Endothelial cell of umbilical vein (primary cell): ENCODE measurements around the gene ALK. TPM values are rescaled to one million over a fixed set of nuclear protein-coding genes. Genes with fewer than 3 reads are reported as not detected.

Source experiments
- BruUV-seq: library from RNA; stranded (reverse); fragments of 400-500 nt; replicated peaks from 2 replicates; lab custom pipeline; 2021; lab: Mats Ljungman, UMichigan
- CTCF ChIA-PET: fragments of 300-600, 350-600 bp; sonication (Branson Sonifier 250); formaldehyde crosslinking; loops from one replicate; lab custom pipeline; 2021; ENCODE audit warnings: antibody characterized with exemption, inconsistent platforms; lab: Charles Lee
- POLR2A ChIA-PET: fragments of 300-600, 350-600 bp; sonication (Branson Sonifier 250); formaldehyde crosslinking; loops from one replicate; lab custom pipeline; 2021; ENCODE audit warnings: antibody characterized with exemption, inconsistent platforms; lab: Charles Lee
- DNase-seq: peaks from one replicate; pipeline ENCODE4 v3.0.0-alpha.2; 2011; ENCODE audit warnings: low read depth, low spot score
- FAIRE-seq: peaks from 2 replicates; lab custom pipeline; 2011; peaks lifted over from hg19 to GRCh38; lab: Jason Lieb, UNC
- H2AFZ ChIP-seq: 2 replicates; pipeline ENCODE4 v1.6.0; 2012; ENCODE audit warnings: low read depth, low read length, control low read depth, inconsistent platforms
- H3K27ac ChIP-seq: 2 replicates; pipeline ENCODE4 v1.5.1; 2011; ENCODE audit warnings: low read depth, mild to moderate bottlenecking, control low read depth, low read length, moderate library complexity; ENCODE audit not compliant: insufficient read depth
- H3K27me3 ChIP-seq, 2 experiments: 2 replicates each; pipeline versions ENCODE4 v1.6.0 to v1.6.1; 2011; ENCODE audit warnings: low read length in 2 of 2, mixed read lengths in 1 of 2; ENCODE audit not compliant: control insufficient read depth in 2 of 2, insufficient read depth in 2 of 2
- H3K36me3 ChIP-seq, 2 experiments: 2 replicates in 1 of 2; 3 replicates in 1 of 2; pipeline ENCODE4 v1.5.1; 2011; ENCODE audit warnings: low read length in 2 of 2, mild to moderate bottlenecking in 1 of 2, moderate library complexity in 1 of 2; ENCODE audit not compliant: control insufficient read depth in 2 of 2, insufficient read depth in 2 of 2; ENCODE audit errors: extremely low read depth in 1 of 2
- H3K4me1 ChIP-seq: 3 replicates; pipeline ENCODE4 v1.5.1; 2011; ENCODE audit warnings: mild to moderate bottlenecking, low read length; ENCODE audit not compliant: control insufficient read depth, insufficient read depth; ENCODE audit errors: extremely low read depth
- H3K4me2 ChIP-seq: 2 replicates; pipeline ENCODE4 v1.6.1; 2011; ENCODE audit warnings: low read length, control low read depth, mixed read lengths; ENCODE audit not compliant: insufficient read depth
- H3K4me3 ChIP-seq, 3 experiments: fragments of 200-600 bp in 1 of 3; sonication (generic), shearing (Covaris generic) in 1 of 3; replicated peaks in 1 of 3; 2 replicates each; pipeline ENCODE4 v1.5.1; 2011 to 2016; ENCODE audit warnings: control low read depth in 3 of 3, low read length in 3 of 3, mild to moderate bottlenecking in 2 of 3, inconsistent platforms in 1 of 3, low read depth in 1 of 3, moderate library complexity in 1 of 3; ENCODE audit not compliant: insufficient read depth in 1 of 3
- H3K79me2 ChIP-seq: 2 replicates; pipeline ENCODE4 v1.6.0; 2012; ENCODE audit warnings: low read length, inconsistent platforms; ENCODE audit not compliant: control insufficient read depth, insufficient read depth
- H3K9ac ChIP-seq: replicated peaks from 2 replicates; pipeline ENCODE3; 2011; ENCODE audit warnings: low read length, control low read depth; ENCODE audit not compliant: insufficient read depth; ENCODE audit errors: extremely low read depth
- H3K9me1 ChIP-seq: replicated peaks from 3 replicates; pipeline ENCODE4 v1.6.0; 2011; ENCODE audit warnings: mild to moderate bottlenecking, low read length; ENCODE audit not compliant: control insufficient read depth, insufficient read depth; ENCODE audit errors: extremely low read depth
- H3K9me3 ChIP-seq: replicated peaks from 2 replicates; pipeline ENCODE4 v1.5.1; 2012; ENCODE audit warnings: low read length, inconsistent platforms; ENCODE audit not compliant: control insufficient read depth, insufficient read depth
- H4K20me1 ChIP-seq: replicated peaks from 2 replicates; pipeline ENCODE3; 2011; ENCODE audit warnings: mild to moderate bottlenecking, low read length; ENCODE audit not compliant: control insufficient read depth, insufficient read depth; ENCODE audit errors: extremely low read depth
- EZH2 ChIP-seq: IDR thresholded peaks from 2 replicates; pipeline ENCODE4 v1.6.1; 2012; ENCODE audit warnings: borderline replicate concordance, low read depth, mild to moderate bottlenecking, moderate library complexity, low read length, inconsistent platforms; ENCODE audit not compliant: severe bottlenecking
- FOS ChIP-seq: IDR thresholded peaks from 2 replicates; pipeline ENCODE4 v1.6.1; 2011; ENCODE audit warnings: mild to moderate bottlenecking, low read length, moderate library complexity, borderline replicate concordance; ENCODE audit not compliant: insufficient read depth
- GATA2 ChIP-seq: IDR thresholded peaks from 2 replicates; pipeline ENCODE4 v1.7.0; 2011; ENCODE audit warnings: low read depth, mild to moderate bottlenecking, moderate library complexity, mixed read lengths, low read length; ENCODE audit not compliant: insufficient read length, insufficient read depth
- JUN ChIP-seq: IDR thresholded peaks from 2 replicates; pipeline ENCODE4 v1.6.1; 2011; ENCODE audit warnings: borderline replicate concordance, low read depth; ENCODE audit not compliant: insufficient read length, insufficient read depth
- MYC ChIP-seq: IDR thresholded peaks from one replicate; pipeline ENCODE4 v1.6.1; 2011; ENCODE audit warnings: mild to moderate bottlenecking, low read depth, low read length
- POLR2A ChIP-seq: IDR thresholded peaks from 2 replicates; pipeline ENCODE4 v1.6.1; 2012; ENCODE audit warnings: low read depth, mild to moderate bottlenecking, control low read depth, low read length
- POLR2AphosphoS5 ChIP-seq: IDR thresholded peaks from 2 replicates; pipeline ENCODE4 v1.6.1; 2012; ENCODE audit warnings: low read depth, mild to moderate bottlenecking, control low read depth, low read length, moderate library complexity; ENCODE audit not compliant: insufficient read depth
- dilution Hi-C: fragments of 300-500 bp; cut with MboI; formaldehyde crosslinking; loops from one replicate; pipeline ENCODE4 v1.15.0; 2019; ENCODE audit warnings: low sequenced_read_pairs; ENCODE audit not compliant: extremely low pct_ligation_motif_present
- intact Hi-C: fragments of 100-400 bp; cut with micrococcal nuclease; formaldehyde crosslinking; loops from one replicate; pipeline ENCODE4 v1.10.0; 2022
- polyA plus RNA-seq, 4 experiments: library from polyadenylated mRNA; depleted of rRNA in 3 of 4; stranded (reverse) in 3 of 4; unstranded in 1 of 4; fragments of >200 nt; gene quantifications; 2 replicates each; pipeline versions ENCODE4 v1.2.1 to v1.2.3, GENCODE V29; 2011 to 2012; ENCODE audit warnings: missing spikeins in 1 of 4
- total RNA-seq: library from RNA; stranded (reverse); gene quantifications from 2 replicates; pipeline ENCODE4 v1.2.3, GENCODE V29; 2021
- TF ChIP-seq, protein P1 (sequence below), 2 donors: IDR thresholded peaks; 1 replicate in 1 of 2; 2 replicates in 1 of 2; pipeline ENCODE4 v1.5.1; 2011; ENCODE audit warnings: low read length in 2 of 2, mild to moderate bottlenecking in 2 of 2, moderate library complexity in 2 of 2, control low read depth in 1 of 2, inconsistent platforms in 1 of 2, low read depth in 1 of 2; ENCODE audit not compliant: insufficient read depth in 1 of 2; ENCODE audit errors: extremely low read depth in 1 of 2
- TF ChIP-seq, protein P2 (sequence below): IDR thresholded peaks from 2 replicates; pipeline ENCODE4 v1.6.1; 2011; ENCODE audit not compliant: insufficient read depth, insufficient read length

The ALK gene
- total and polyA plus RNA-seq, 2 donors (not counting 3 experiments of a cell fraction or from before 2014, with no cell fraction given): not detected

DNA sequence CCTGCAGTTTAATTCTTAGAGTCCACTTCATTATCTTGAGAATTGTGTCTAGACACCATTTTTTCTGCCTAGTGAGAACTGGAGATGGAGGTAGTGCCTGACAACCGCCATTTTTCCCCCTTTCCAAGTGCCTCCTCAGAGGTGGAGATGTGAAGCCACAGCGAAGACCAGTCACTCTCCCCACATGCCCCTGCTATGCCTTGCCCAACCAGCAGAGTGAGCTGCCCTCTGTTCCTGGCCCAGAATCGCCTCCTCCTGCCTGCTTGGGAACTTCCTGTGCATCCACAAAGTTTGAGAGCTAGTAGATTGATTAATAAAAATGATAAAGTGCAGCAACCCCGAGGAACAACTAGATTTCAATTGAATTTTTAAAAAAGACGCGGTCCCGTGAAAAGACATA lies 682.9 kb downstream of the ALK start:
- intact Hi-C loops: loop anchor here (1.0 kb wide), 2 partner anchors 71 to 603 kb away; no protein-coding TSS in a partner anchor
- no TSS peak for BruUV-seq
- Histone ChIP-seq H4K20me1 (no peaks in the 10 kb centered on the region), H3K4me2 (no peak overlapping the region), H3K27me3 (peaks cover 0 to 2% of the 10 kb centered on the region in 2 experiments), H3K36me3 (no peaks in the 10 kb centered on the region), H3K79me2 (no peaks in the 10 kb centered on the region), H3K9ac (no peak overlapping the region), H3K9me1 (no peaks in the 10 kb centered on the region), H3K4me1 (no peaks in the 10 kb centered on the region), H3K4me3 (no peak overlapping the region), H2AFZ (no peak overlapping the region), H3K9me3 (no peaks in the 10 kb centered on the region), H3K27ac (no peak overlapping the region)
- TF ChIP-seq, protein P1, sequence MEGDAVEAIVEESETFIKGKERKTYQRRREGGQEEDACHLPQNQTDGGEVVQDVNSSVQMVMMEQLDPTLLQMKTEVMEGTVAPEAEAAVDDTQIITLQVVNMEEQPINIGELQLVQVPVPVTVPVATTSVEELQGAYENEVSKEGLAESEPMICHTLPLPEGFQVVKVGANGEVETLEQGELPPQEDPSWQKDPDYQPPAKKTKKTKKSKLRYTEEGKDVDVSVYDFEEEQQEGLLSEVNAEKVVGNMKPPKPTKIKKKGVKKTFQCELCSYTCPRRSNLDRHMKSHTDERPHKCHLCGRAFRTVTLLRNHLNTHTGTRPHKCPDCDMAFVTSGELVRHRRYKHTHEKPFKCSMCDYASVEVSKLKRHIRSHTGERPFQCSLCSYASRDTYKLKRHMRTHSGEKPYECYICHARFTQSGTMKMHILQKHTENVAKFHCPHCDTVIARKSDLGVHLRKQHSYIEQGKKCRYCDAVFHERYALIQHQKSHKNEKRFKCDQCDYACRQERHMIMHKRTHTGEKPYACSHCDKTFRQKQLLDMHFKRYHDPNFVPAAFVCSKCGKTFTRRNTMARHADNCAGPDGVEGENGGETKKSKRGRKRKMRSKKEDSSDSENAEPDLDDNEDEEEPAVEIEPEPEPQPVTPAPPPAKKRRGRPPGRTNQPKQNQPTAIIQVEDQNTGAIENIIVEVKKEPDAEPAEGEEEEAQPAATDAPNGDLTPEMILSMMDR (IDR thresholded peaks at IDR 0.05; ENCODE audit: extremely low read depth in 1 of 2, insufficient read depth in 1 of 2, low read depth in 1 of 2, low read length in 2 of 2): peak; percentile 68 to 77
- TF ChIP-seq POLR2AphosphoS5: no peak
- CTCF ChIA-PET: interaction anchor here (1.1 to 2.2 kb wide), 9 partner anchors 10 to 835 kb away, joined by 3 to 18 read pairs (median 5); no protein-coding TSS in a partner anchor
- POLR2A ChIA-PET: no interaction called here
- dilution Hi-C loops: no loop called here
- FAIRE-seq: peak; percentile 72
- peak; percentile 23 for DNase-seq

DNA sequence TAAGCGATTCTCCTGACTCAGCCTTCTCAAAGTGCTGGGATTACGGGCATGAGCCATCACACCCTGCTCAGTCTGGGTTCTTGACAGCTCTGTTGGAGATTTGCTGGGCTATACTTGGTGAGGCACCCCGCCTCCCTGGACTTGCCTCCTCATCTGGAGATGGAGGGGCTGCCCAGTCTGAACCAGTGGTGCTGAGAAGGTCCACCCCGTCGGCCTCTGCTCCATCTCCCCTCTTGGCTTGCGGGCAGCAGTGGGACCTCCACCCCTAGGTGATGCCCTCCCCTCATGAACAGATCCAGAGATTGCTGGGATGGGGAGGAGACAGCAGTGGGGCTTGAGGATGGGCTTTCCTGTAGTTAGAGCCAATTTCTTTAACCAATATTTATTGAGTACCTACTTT lies 685.3 kb downstream of the ALK start:
- no peaks in the 10 kb centered on the region for H3K9me3 ChIP-seq
- no peak for FAIRE-seq
- no TSS peak for BruUV-seq
- H3K4me2 ChIP-seq: no peak overlapping the region
- peaks cover 0 to 2% of the 10 kb centered on the region in 2 experiments for H3K27me3 ChIP-seq
- CTCF ChIA-PET: no interaction called here
- dilution Hi-C loops (no loop called here), intact Hi-C loops (no loop called here)
- no peaks in the 10 kb centered on the region for H4K20me1 ChIP-seq
- no peak for TF ChIP-seq MYC
- no peak for TF ChIP-seq GATA2
- TF ChIP-seq JUN: no peak
- TF ChIP-seq POLR2A: no peak
- TF ChIP-seq EZH2: no peak
- TF ChIP-seq, protein P2, sequence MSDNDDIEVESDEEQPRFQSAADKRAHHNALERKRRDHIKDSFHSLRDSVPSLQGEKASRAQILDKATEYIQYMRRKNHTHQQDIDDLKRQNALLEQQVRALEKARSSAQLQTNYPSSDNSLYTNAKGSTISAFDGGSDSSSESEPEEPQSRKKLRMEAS: no peak
- TF ChIP-seq FOS: no peak
- TF ChIP-seq, protein P1 (IDR thresholded peaks at IDR 0.05; ENCODE audit: extremely low read depth in 1 of 2, insufficient read depth in 1 of 2, low read depth in 1 of 2, low read length in 2 of 2): no peak
- no peak for TF ChIP-seq POLR2AphosphoS5
- H3K4me3 ChIP-seq: no peak overlapping the region
- no peaks in the 10 kb centered on the region for H3K79me2 ChIP-seq
- no peak for DNase-seq
- no peak overlapping the region for H3K9ac ChIP-seq
- no peak overlapping the region for H3K27ac ChIP-seq
- POLR2A ChIA-PET: no interaction called here
- H2AFZ ChIP-seq: no peak overlapping the region
- H3K4me1 ChIP-seq: no peaks in the 10 kb centered on the region
- H3K9me1 ChIP-seq: no peaks in the 10 kb centered on the region
- no peaks in the 10 kb centered on the region for H3K36me3 ChIP-seq
